ENCODE data around the gene SH3RF1.

DNA sequence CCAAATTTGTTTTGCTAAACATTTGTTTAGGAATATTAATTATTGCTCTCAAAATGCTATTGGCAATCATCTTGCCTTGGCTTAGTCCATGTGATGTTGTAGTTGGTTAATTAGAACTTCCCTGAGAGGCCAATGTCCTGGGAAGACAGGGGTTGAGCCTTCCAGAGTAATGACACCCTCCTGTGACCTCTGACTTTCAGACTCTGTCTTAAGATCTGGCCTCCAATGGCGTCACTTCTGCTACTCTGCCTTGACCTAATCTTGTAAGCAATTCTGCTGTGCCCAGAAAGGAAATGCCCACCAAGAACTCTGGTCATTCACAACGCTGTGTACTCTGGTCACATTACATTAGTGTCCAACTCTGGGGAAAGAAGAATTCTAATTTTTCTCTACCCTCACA lies 111.9 kb downstream of the SH3RF1 start:
- TF ChIP-seq, protein P1, sequence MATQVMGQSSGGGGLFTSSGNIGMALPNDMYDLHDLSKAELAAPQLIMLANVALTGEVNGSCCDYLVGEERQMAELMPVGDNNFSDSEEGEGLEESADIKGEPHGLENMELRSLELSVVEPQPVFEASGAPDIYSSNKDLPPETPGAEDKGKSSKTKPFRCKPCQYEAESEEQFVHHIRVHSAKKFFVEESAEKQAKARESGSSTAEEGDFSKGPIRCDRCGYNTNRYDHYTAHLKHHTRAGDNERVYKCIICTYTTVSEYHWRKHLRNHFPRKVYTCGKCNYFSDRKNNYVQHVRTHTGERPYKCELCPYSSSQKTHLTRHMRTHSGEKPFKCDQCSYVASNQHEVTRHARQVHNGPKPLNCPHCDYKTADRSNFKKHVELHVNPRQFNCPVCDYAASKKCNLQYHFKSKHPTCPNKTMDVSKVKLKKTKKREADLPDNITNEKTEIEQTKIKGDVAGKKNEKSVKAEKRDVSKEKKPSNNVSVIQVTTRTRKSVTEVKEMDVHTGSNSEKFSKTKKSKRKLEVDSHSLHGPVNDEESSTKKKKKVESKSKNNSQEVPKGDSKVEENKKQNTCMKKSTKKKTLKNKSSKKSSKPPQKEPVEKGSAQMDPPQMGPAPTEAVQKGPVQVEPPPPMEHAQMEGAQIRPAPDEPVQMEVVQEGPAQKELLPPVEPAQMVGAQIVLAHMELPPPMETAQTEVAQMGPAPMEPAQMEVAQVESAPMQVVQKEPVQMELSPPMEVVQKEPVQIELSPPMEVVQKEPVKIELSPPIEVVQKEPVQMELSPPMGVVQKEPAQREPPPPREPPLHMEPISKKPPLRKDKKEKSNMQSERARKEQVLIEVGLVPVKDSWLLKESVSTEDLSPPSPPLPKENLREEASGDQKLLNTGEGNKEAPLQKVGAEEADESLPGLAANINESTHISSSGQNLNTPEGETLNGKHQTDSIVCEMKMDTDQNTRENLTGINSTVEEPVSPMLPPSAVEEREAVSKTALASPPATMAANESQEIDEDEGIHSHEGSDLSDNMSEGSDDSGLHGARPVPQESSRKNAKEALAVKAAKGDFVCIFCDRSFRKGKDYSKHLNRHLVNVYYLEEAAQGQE (IDR thresholded peaks at IDR 0.05) = no peak
- TF ChIP-seq YY1 (IDR thresholded peaks at IDR 0.05) = no peak

Measured in liver (tissue), 1 donor.